ENCODE results near the gene AKR1A1.

The AKR1A1 gene

GRCh38 chr1:45569571-45569961, 18.9 kb downstream of the AKR1A1 start:
- Histone ChIP-seq H3K27ac (ENCODE audit: insufficient read depth, low read depth, low read length, poor library complexity, severe bottlenecking) (no peak overlapping the region), H3K4me1 (ENCODE audit: control insufficient read depth, insufficient read depth, low read length) (peaks cover 4% of the 10 kb centered on the region), H3K9me3 (ENCODE audit: control insufficient read depth, low read length) (no peaks in the 10 kb centered on the region), H3K36me3 (ENCODE audit: control insufficient read depth, insufficient read depth, low read length) (peaks cover 21% of the 10 kb centered on the region), H3K27me3 (ENCODE audit: control insufficient read depth, insufficient read depth, low read length, poor library complexity, severe bottlenecking) (no peaks in the 10 kb centered on the region), H3K4me3 (ENCODE audit: insufficient read depth, low read depth, low read length) (no peak overlapping the region)
- 95 to 96% methylated on average over 4 of the region's 4 CpGs for WGBS, 2 experiments

- H3K36me3 ChIP-seq (ENCODE audit: control insufficient read depth, insufficient read depth, low read length), result peaks cover 21% of the 10 kb centered on the region
- whole genome bisulfite sequencing, 2 experiments, result 41 to 42% methylated on average over 8 of the region's 8 CpGs
Measured at GRCh38 chr1:45569962-45570581, 19.4 kb downstream of the AKR1A1 start.

GRCh38 chr1:45570631-45571030, 20.0 kb downstream of the AKR1A1 start:
- WGBS, 2 experiments, result 89 to 94% methylated on average over 3 to 4 of the region's 4 CpGs
- H3K4me3 ChIP-seq (ENCODE audit: insufficient read depth, low read depth, low read length), result no peak overlapping the region
- H3K27ac ChIP-seq (ENCODE audit: insufficient read depth, low read depth, low read length, poor library complexity, severe bottlenecking), result no peak overlapping the region
- H3K27me3 ChIP-seq (ENCODE audit: control insufficient read depth, insufficient read depth, low read length, poor library complexity, severe bottlenecking), result no peaks in the 10 kb centered on the region
- no peaks in the 10 kb centered on the region for H3K9me3 ChIP-seq (ENCODE audit: control insufficient read depth, low read length)
- H3K4me1 ChIP-seq (ENCODE audit: control insufficient read depth, insufficient read depth, low read length), result peaks cover 4% of the 10 kb centered on the region
- peaks cover 21% of the 10 kb centered on the region for H3K36me3 ChIP-seq (ENCODE audit: control insufficient read depth, insufficient read depth, low read length)

More at GRCh38 chr1:45569962-45570581, 19.4 kb downstream of the AKR1A1 start:
- Histone ChIP-seq H3K27ac (ENCODE audit: insufficient read depth, low read depth, low read length, poor library complexity, severe bottlenecking) (no peak overlapping the region), H3K4me3 (ENCODE audit: insufficient read depth, low read depth, low read length) (no peak overlapping the region), H3K27me3 (ENCODE audit: control insufficient read depth, insufficient read depth, low read length, poor library complexity, severe bottlenecking) (no peaks in the 10 kb centered on the region), H3K9me3 (ENCODE audit: control insufficient read depth, low read length) (no peaks in the 10 kb centered on the region), H3K4me1 (ENCODE audit: control insufficient read depth, insufficient read depth, low read length) (peaks cover 4% of the 10 kb centered on the region)

GRCh38 chr1:45573231-45573804, 22.7 kb downstream of the AKR1A1 start:
- H3K36me3 ChIP-seq (ENCODE audit: control insufficient read depth, insufficient read depth, low read length), result peaks cover 7% of the 10 kb centered on the region
- no peaks in the 10 kb centered on the region for H3K27me3 ChIP-seq (ENCODE audit: control insufficient read depth, insufficient read depth, low read length, poor library complexity, severe bottlenecking)
- H3K9me3 ChIP-seq (ENCODE audit: control insufficient read depth, low read length), result no peaks in the 10 kb centered on the region
- no peak overlapping the region for H3K27ac ChIP-seq (ENCODE audit: insufficient read depth, low read depth, low read length, poor library complexity, severe bottlenecking)
- WGBS, 2 experiments, result 19 to 33% methylated on average over 3 of the region's 3 CpGs
- H3K4me1 ChIP-seq (ENCODE audit: control insufficient read depth, insufficient read depth, low read length), result peaks cover 4% of the 10 kb centered on the region
- no peak overlapping the region for H3K4me3 ChIP-seq (ENCODE audit: insufficient read depth, low read depth, low read length)

- Histone ChIP-seq H3K36me3 (ENCODE audit: control insufficient read depth, insufficient read depth, low read length) (peaks cover 7% of the 10 kb centered on the region), H3K4me3 (ENCODE audit: insufficient read depth, low read depth, low read length) (no peak overlapping the region), H3K27ac (ENCODE audit: insufficient read depth, low read depth, low read length, poor library complexity, severe bottlenecking) (no peak overlapping the region), H3K4me1 (ENCODE audit: control insufficient read depth, insufficient read depth, low read length) (peaks cover 4% of the 10 kb centered on the region), H3K9me3 (ENCODE audit: control insufficient read depth, low read length) (no peaks in the 10 kb centered on the region), H3K27me3 (ENCODE audit: control insufficient read depth, insufficient read depth, low read length, poor library complexity, severe bottlenecking) (no peaks in the 10 kb centered on the region)
- 92 to 93% methylated on average over 7 of the region's 7 CpGs for WGBS, 2 experiments
Measured at GRCh38 chr1:45574105-45574626, 23.5 kb downstream of the AKR1A1 start.

GRCh38 chr1:45583264-45583665, 32.6 kb downstream of the AKR1A1 start:
- peak overlapping the region; percentile 74 for H3K27ac ChIP-seq (ENCODE audit: insufficient read depth, low read depth, low read length, poor library complexity, severe bottlenecking)
- peak overlapping the region; percentile 100 for H3K4me3 ChIP-seq (ENCODE audit: insufficient read depth, low read depth, low read length)
- H3K9me3 ChIP-seq (ENCODE audit: control insufficient read depth, low read length), result no peaks in the 10 kb centered on the region
- no peaks in the 10 kb centered on the region for H3K27me3 ChIP-seq (ENCODE audit: control insufficient read depth, insufficient read depth, low read length, poor library complexity, severe bottlenecking)
- no peaks in the 10 kb centered on the region for H3K36me3 ChIP-seq (ENCODE audit: control insufficient read depth, insufficient read depth, low read length)
- 0 to 1% methylated on average over 19 of the region's 19 CpGs for WGBS, 2 experiments
- no peaks in the 10 kb centered on the region for H3K4me1 ChIP-seq (ENCODE audit: control insufficient read depth, insufficient read depth, low read length)

GRCh38 chr1:45583666-45584350, 33.2 kb downstream of the AKR1A1 start, which contains the start of gene NASP:
Gene NASP, plus strand, starts transcription at chr1:45584041. Its CDS starts 106 bp downstream, at chr1:45584147.
- Histone ChIP-seq H3K4me1 (ENCODE audit: control insufficient read depth, insufficient read depth, low read length) (no peaks in the 10 kb centered on the region), H3K36me3 (ENCODE audit: control insufficient read depth, insufficient read depth, low read length) (no peaks in the 10 kb centered on the region), H3K9me3 (ENCODE audit: control insufficient read depth, low read length) (no peaks in the 10 kb centered on the region), H3K4me3 (ENCODE audit: insufficient read depth, low read depth, low read length) (peak within 1 kb of the TSS; percentile 100), H3K27ac (ENCODE audit: insufficient read depth, low read depth, low read length, poor library complexity, severe bottlenecking) (peak within 1 kb of the TSS; percentile 100), H3K27me3 (ENCODE audit: control insufficient read depth, insufficient read depth, low read length, poor library complexity, severe bottlenecking) (no peaks in the 10 kb centered on the region)
- WGBS, 2 experiments, result 0% methylated on average over 41 of the region's 41 CpGs

GRCh38 chr1:45584351-45585109, 33.9 kb downstream of the AKR1A1 start:
- Histone ChIP-seq H3K9me3 (ENCODE audit: control insufficient read depth, low read length) (no peaks in the 10 kb centered on the region), H3K4me3 (ENCODE audit: insufficient read depth, low read depth, low read length) (peak overlapping the region; percentile 100), H3K27ac (ENCODE audit: insufficient read depth, low read depth, low read length, poor library complexity, severe bottlenecking) (peak overlapping the region; percentile 100), H3K4me1 (ENCODE audit: control insufficient read depth, insufficient read depth, low read length) (no peaks in the 10 kb centered on the region), H3K27me3 (ENCODE audit: control insufficient read depth, insufficient read depth, low read length, poor library complexity, severe bottlenecking) (no peaks in the 10 kb centered on the region), H3K36me3 (ENCODE audit: control insufficient read depth, insufficient read depth, low read length) (no peaks in the 10 kb centered on the region)
- WGBS, 2 experiments, result 0 to 1% methylated on average over 59 of the region's 59 CpGs

GRCh38 chr1:45585110-45585426, 34.4 kb downstream of the AKR1A1 start:
- H3K27me3 ChIP-seq (ENCODE audit: control insufficient read depth, insufficient read depth, low read length, poor library complexity, severe bottlenecking), result no peaks in the 10 kb centered on the region
- WGBS, 2 experiments, result 0% methylated on average over 4 to 5 of the region's 5 CpGs
- H3K27ac ChIP-seq (ENCODE audit: insufficient read depth, low read depth, low read length, poor library complexity, severe bottlenecking), result peak overlapping the region; percentile 100
- no peaks in the 10 kb centered on the region for H3K9me3 ChIP-seq (ENCODE audit: control insufficient read depth, low read length)
- no peaks in the 10 kb centered on the region for H3K4me1 ChIP-seq (ENCODE audit: control insufficient read depth, insufficient read depth, low read length)
- peak overlapping the region; percentile 100 for H3K4me3 ChIP-seq (ENCODE audit: insufficient read depth, low read depth, low read length)
- no peaks in the 10 kb centered on the region for H3K36me3 ChIP-seq (ENCODE audit: control insufficient read depth, insufficient read depth, low read length)
